MM.1S (cell line): ENCODE measurements around the gene TMED3.

Experiments
- DNase-seq: peaks from one replicate; pipeline ENCODE4 v3.0.0-alpha.2; 2015
- H2AFZ ChIP-seq: fragments of 300-600 bp; sonication (generic); 2 replicates; pipeline ENCODE4 v1.6.0; 2016; ENCODE audit warnings: antibody characterized with exemption, low read length
- H3F3A ChIP-seq: fragments of 300-600 bp; sonication (generic); 2 replicates; pipeline ENCODE4 v1.6.1; 2016; ENCODE audit warnings: mild to moderate bottlenecking, antibody characterized with exemption, low read length, moderate library complexity, mixed read lengths; ENCODE audit not compliant: insufficient read depth
- H3K27ac ChIP-seq: fragments of 300-600 bp; sonication (generic); 2 replicates; pipeline ENCODE4 v1.5.1; 2016; ENCODE audit warnings: mild to moderate bottlenecking, low read length
- H3K27me3 ChIP-seq: fragments of 300-600 bp; sonication (generic); replicated peaks from 2 replicates; pipeline ENCODE4 v1.6.0; 2016; ENCODE audit warnings: low read length; ENCODE audit not compliant: insufficient read depth
- H3K36me3 ChIP-seq: fragments of 300-600 bp; sonication (generic); replicated peaks from 2 replicates; pipeline ENCODE4 v1.6.1; 2016; ENCODE audit warnings: mild to moderate bottlenecking, low read length, mixed read lengths; ENCODE audit not compliant: insufficient read depth
- H3K4me1 ChIP-seq: fragments of 300-600 bp; sonication (generic); 2 replicates; pipeline ENCODE4 v1.6.1; 2016; ENCODE audit warnings: low read length, mixed read lengths
- H3K4me2 ChIP-seq: fragments of 300-600 bp; sonication (generic); 2 replicates; pipeline ENCODE4 v1.6.0; 2016; ENCODE audit warnings: low read depth, low read length
- H3K4me3 ChIP-seq: fragments of 300-600 bp; sonication (generic); 2 replicates; pipeline ENCODE4 v1.5.1; 2016; ENCODE audit warnings: low read length, mixed read lengths
- H3K79me2 ChIP-seq: fragments of 300-600 bp; sonication (generic); 2 replicates; pipeline ENCODE4 v1.6.1; 2016; ENCODE audit warnings: mixed run types, low read length, mixed read lengths
- H3K9ac ChIP-seq: fragments of 300-600 bp; sonication (generic); 2 replicates; pipeline ENCODE4 v1.6.1; 2016; ENCODE audit warnings: low read length, mixed read lengths
- H3K9me2 ChIP-seq: fragments of 300-600 bp; sonication (generic); replicated peaks from 2 replicates; pipeline ENCODE4 v1.6.1; 2016; ENCODE audit warnings: mild to moderate bottlenecking, low read length, mixed read lengths; ENCODE audit not compliant: insufficient read depth
- H3K9me3 ChIP-seq: fragments of 300-600 bp; sonication (generic); replicated peaks from 2 replicates; pipeline ENCODE4 v1.6.1; 2016; ENCODE audit warnings: mild to moderate bottlenecking, low read length, mixed read lengths; ENCODE audit not compliant: insufficient read depth
- H4K20me1 ChIP-seq: fragments of 300-600 bp; sonication (generic); 2 replicates; pipeline ENCODE4 v1.6.1; 2016; ENCODE audit warnings: mild to moderate bottlenecking, low read length, moderate library complexity, mixed read lengths; ENCODE audit not compliant: insufficient read depth
- CTCF ChIP-seq: fragments of 300-600 bp; sonication (generic); IDR thresholded peaks from 2 replicates; pipeline ENCODE4 v1.5.1; 2016; ENCODE audit warnings: antibody characterized with exemption, low read length, mixed read lengths
- EZH2 ChIP-seq: fragments of 300-600 bp; sonication (generic); optimal IDR thresholded peaks from 2 replicates; pipeline ENCODE3; 2017; ENCODE audit warnings: low read depth, mild to moderate bottlenecking, antibody characterized with exemption, low read length, mixed read lengths
- EZH2phosphoT487 ChIP-seq: fragments of 300-600 bp; sonication (generic); IDR thresholded peaks from 2 replicates; pipeline ENCODE4 v1.6.1; 2018; ENCODE audit warnings: antibody characterized with exemption, low read length

TMED3 gene

GRCh38 chr15:79372428-79372827 is 61.5 kb downstream of the TMED3 start:
- Histone ChIP-seq H3K4me2 (no peak overlapping the region), H4K20me1 (no peaks in the 10 kb centered on the region), H3K36me3 (no peaks in the 10 kb centered on the region), H3K27me3 (no peaks in the 10 kb centered on the region), H2AFZ (no peak overlapping the region), H3K79me2 (no peaks in the 10 kb centered on the region), H3K4me3 (no peak overlapping the region), H3K27ac (no peak overlapping the region), H3K9me3 (no peaks in the 10 kb centered on the region), H3F3A (no peaks in the 10 kb centered on the region), H3K9ac (no peak overlapping the region), H3K9me2 (no peaks in the 10 kb centered on the region), H3K4me1 (no peaks in the 10 kb centered on the region)
- DNase-seq: no peak
- TF ChIP-seq EZH2phosphoT487 (no peak), EZH2 (no peak), CTCF (no peak)
